Measurements from ENCODE around the gene TRIOBP.

GRCh38 chr22:37822079-37822833 lies 125.4 kb downstream of the TRIOBP start:
- TF ChIP-seq CTCF (IDR thresholded peaks at IDR 0.05; ENCODE audit: insufficient read depth, low read depth, low read length), result no peak
- TF ChIP-seq EZH2 (IDR thresholded peaks at IDR 0.05; ENCODE audit: insufficient read depth, low read length), result no peak

All from astrocyte (in vitro differentiated cells and primary cell).